H1 (cell line): ENCODE measurements around the gene XKR7. TPM values are rescaled to one million over a fixed set of nuclear protein-coding genes. Genes with fewer than 3 reads are reported as not detected.

ENCODE experiments used
- HDAC6 ChIP-seq: IDR thresholded peaks from one replicate; pipeline ENCODE4 v1.7.1; 2012; ENCODE audit warnings: low read depth, mild to moderate bottlenecking, inconsistent platforms, low read length, moderate library complexity
- JUND ChIP-seq: IDR thresholded peaks from 2 replicates; pipeline ENCODE4 v1.6.1; 2011; ENCODE audit warnings: mild to moderate bottlenecking, improper control_type of control experiment, low read length
- USF2 ChIP-seq: IDR thresholded peaks from 2 replicates; pipeline ENCODE4 v1.6.1; 2011; ENCODE audit warnings: low read length, improper control_type of control experiment
- polyA plus RNA-seq, 7 experiments: library from polyadenylated mRNA; depleted of rRNA in 3 of 7; stranded (reverse) in 5 of 7; unstranded in 2 of 7; fragments of >200 nt in 5 of 7; fragments of 200-250 nt in 2 of 7; gene quantifications; 1 replicate in 5 of 7; 2 replicates in 1 of 7; 4 replicates in 1 of 7; pipeline versions ENCODE4 v1.2.1 to v1.2.3, GENCODE V29; 2011 to 2013; ENCODE audit warnings: missing spikeins in 2 of 7, mixed read lengths in 2 of 7
- total RNA-seq: library from RNA; stranded (reverse); fragmentation: NEBNext Ultra II Directional; extraction: Animal tissue kit (Norgen Biotek cat#: 25700); gene quantifications from 2 replicates; pipeline ENCODE4 v1.2.1, GENCODE V29; 2021

Gene XKR7
- total and polyA plus RNA-seq, 2 of the 8 experiments (the other 6 are each of a cell fraction or from before 2014, with no cell fraction given), result 1.8 to 2.4 TPM

- TF ChIP-seq USF2, result no peak
- TF ChIP-seq HDAC6, result no peak
- no peak for TF ChIP-seq JUND
Observed at GRCh38 chr20:31923388-31924331, 44.3 kb upstream of the XKR7 start (continued).
